ENCODE measurements around the gene STIMATE. TPM values are rescaled to one million over a fixed set of nuclear protein-coding genes. Genes with fewer than 3 reads are reported as not detected.

Gene STIMATE
- total RNA-seq, 1 donor from 2014 or later, result 20.3 TPM

GRCh38 chr3:52849656-52850055 is 47.7 kb downstream of the STIMATE start:
- Mint-ChIP-seq H3K27ac (ENCODE audit: unreplicated experiment) (no peak overlapping the region), H3K4me3 (no peak overlapping the region), H3K27me3 (ENCODE audit: low read depth) (no peaks in the 10 kb centered on the region), H3K36me3 (ENCODE audit: low read depth) (peaks cover 3% of the 10 kb centered on the region), H3K4me1 (peaks cover 25% of the 10 kb centered on the region), H3K9me3 (no peaks in the 10 kb centered on the region)
- DNase-seq (ENCODE audit: low read depth, low spot score), result no peak
- TF ChIP-seq CTCF (conservative IDR thresholded peaks at IDR 0.05), result no peak

- peaks cover 3% of the 10 kb centered on the region for H3K36me3 Mint-ChIP-seq (ENCODE audit: low read depth)
- peaks cover 25% of the 10 kb centered on the region for H3K4me1 Mint-ChIP-seq
Measured at GRCh38 chr3:52848617-52849016, 48.7 kb downstream of the STIMATE start.

GRCh38 chr3:52847726-52848125 is 49.6 kb downstream of the STIMATE start:
- Mint-ChIP-seq H3K9me3 (no peaks in the 10 kb centered on the region), H3K27me3 (ENCODE audit: low read depth) (no peaks in the 10 kb centered on the region), H3K4me1 (peaks cover 24% of the 10 kb centered on the region), H3K36me3 (ENCODE audit: low read depth) (peaks cover 3% of the 10 kb centered on the region), H3K4me3 (no peak overlapping the region), H3K27ac (ENCODE audit: unreplicated experiment) (no peak overlapping the region)
- no peak for DNase-seq (ENCODE audit: low read depth, low spot score)
- TF ChIP-seq CTCF (conservative IDR thresholded peaks at IDR 0.05), result no peak

More at GRCh38 chr3:52848617-52849016, 48.7 kb downstream of the STIMATE start:
- Mint-ChIP-seq H3K27me3 (ENCODE audit: low read depth) (no peaks in the 10 kb centered on the region), H3K27ac (ENCODE audit: unreplicated experiment) (no peak overlapping the region), H3K4me3 (no peak overlapping the region), H3K9me3 (no peaks in the 10 kb centered on the region)
- DNase-seq (ENCODE audit: low read depth, low spot score), result no peak
- TF ChIP-seq CTCF (conservative IDR thresholded peaks at IDR 0.05), result no peak

GRCh38 chr3:52847241-52847640 is 50.1 kb downstream of the STIMATE start:
- no peak overlapping the region for H3K27ac Mint-ChIP-seq (ENCODE audit: unreplicated experiment)
- no peak for TF ChIP-seq CTCF (conservative IDR thresholded peaks at IDR 0.05)
- no peak for DNase-seq (ENCODE audit: low read depth, low spot score)
- peaks cover 3% of the 10 kb centered on the region for H3K36me3 Mint-ChIP-seq (ENCODE audit: low read depth)
- H3K27me3 Mint-ChIP-seq (ENCODE audit: low read depth), result no peaks in the 10 kb centered on the region
- H3K9me3 Mint-ChIP-seq, result no peaks in the 10 kb centered on the region
- no peak overlapping the region for H3K4me3 Mint-ChIP-seq
- peaks cover 24% of the 10 kb centered on the region for H3K4me1 Mint-ChIP-seq

GRCh38 chr3:52846432-52846965 is 50.8 kb downstream of the STIMATE start:
- Mint-ChIP-seq H3K27ac (ENCODE audit: unreplicated experiment) (no peak overlapping the region), H3K36me3 (ENCODE audit: low read depth) (no peaks in the 10 kb centered on the region), H3K4me3 (no peak overlapping the region), H3K4me1 (peaks cover 24% of the 10 kb centered on the region), H3K27me3 (ENCODE audit: low read depth) (no peaks in the 10 kb centered on the region), H3K9me3 (no peaks in the 10 kb centered on the region)
- TF ChIP-seq CTCF (conservative IDR thresholded peaks at IDR 0.05), result no peak
- no peak for DNase-seq (ENCODE audit: low read depth, low spot score)
